B cell (primary cell): ENCODE results near the gene AMT. TPM values are rescaled to one million over a fixed set of nuclear protein-coding genes. Genes with fewer than 3 reads are reported as not detected.
A peak's percentile ranks its signal among the peaks of the same experiment; 100 is the strongest.

Experiments used
- ATAC-seq: fragments of 200-7000 bp; cut with Tn5 transposase; one replicate; pipeline ENCODE4 v1.10.0; 2021; ENCODE audit warnings: low read depth, mild to moderate bottlenecking, moderate number of reproducible peaks, moderate library complexity
- CTCF ChIA-PET: fragments of 350-600 bp; sonication (Branson Sonifier 250); formaldehyde crosslinking; loops from one replicate; lab custom pipeline; 2021; ENCODE audit warnings: antibody characterized with exemption, inconsistent platforms; lab: Charles Lee
- POLR2A ChIA-PET: fragments of 350-600 bp; sonication (Branson Sonifier 250); formaldehyde crosslinking; loops from one replicate; lab custom pipeline; 2021; ENCODE audit warnings: antibody characterized with exemption; lab: Charles Lee
- DNase-seq: peaks from one replicate; pipeline ENCODE4 v3.0.0; 2013
- H2AFZ ChIP-seq: 2 replicates; pipeline ENCODE4 v1.6.1; 2012; ENCODE audit warnings: mild to moderate bottlenecking, low read depth, low read length; ENCODE audit not compliant: insufficient read depth, poor library complexity, severe bottlenecking
- H3K27ac ChIP-seq, 2 donors: 1 replicate in 1 of 2; 2 replicates in 1 of 2; pipeline ENCODE4 v1.5.1; 2012 to 2013; ENCODE audit warnings: low read length in 2 of 2, mild to moderate bottlenecking in 2 of 2, moderate library complexity in 1 of 2
- H3K27me3 ChIP-seq, 4 experiments: fragments of 200-600 bp in 1 of 4; sonication (generic) in 1 of 4; replicated peaks in 1 of 4; 1 replicate in 2 of 4; 2 replicates in 2 of 4; pipeline versions ENCODE4 v1.6.1 to v1.7.0; 2013 to 2016; ENCODE audit warnings: low read length in 3 of 4, mild to moderate bottlenecking in 2 of 4, mixed read lengths in 1 of 4, moderate library complexity in 1 of 4; ENCODE audit not compliant: insufficient read depth in 4 of 4, control insufficient read depth in 3 of 4; ENCODE audit errors: control extremely low read depth in 1 of 4
- H3K36me3 ChIP-seq, 2 experiments: replicated peaks in 1 of 2; 1 replicate in 1 of 2; 2 replicates in 1 of 2; pipeline versions ENCODE4 v1.6.1 to v1.7.1; 2013; ENCODE audit warnings: low read length in 1 of 2; ENCODE audit not compliant: insufficient read depth in 2 of 2, control insufficient read depth in 1 of 2; ENCODE audit errors: control extremely low read depth in 1 of 2, extremely low read depth in 1 of 2
- H3K4me1 ChIP-seq, 2 donors: fragments of 200-600 bp in 1 of 2; sonication (generic) in 1 of 2; 1 replicate in 1 of 2; 2 replicates in 1 of 2; pipeline versions ENCODE4 v1.5.1 to v1.6.1; 2013 to 2017; ENCODE audit warnings: low read length in 2 of 2; ENCODE audit not compliant: control insufficient read depth in 2 of 2, insufficient read depth in 2 of 2
- H3K4me2 ChIP-seq: replicated peaks from 2 replicates; pipeline ENCODE3; 2012; ENCODE audit warnings: mild to moderate bottlenecking, low read depth, low read length; ENCODE audit not compliant: poor library complexity, severe bottlenecking
- H3K4me3 ChIP-seq, 5 experiments: fragments of 200-600 bp in 1 of 5; sonication (generic) in 1 of 5; 1 replicate in 3 of 5; 2 replicates in 2 of 5; pipeline versions ENCODE4 v1.5.1 to v1.7.0; 2011 to 2016; ENCODE audit warnings: low read length in 4 of 5, mild to moderate bottlenecking in 4 of 5, low read depth in 2 of 5, control low read depth in 1 of 5, moderate library complexity in 1 of 5; ENCODE audit not compliant: insufficient read depth in 1 of 5; ENCODE audit errors: control extremely low read depth in 1 of 5, extremely low read depth in 1 of 5
- H3K79me2 ChIP-seq: fragments of 200-600 bp; sonication (generic); one replicate; pipeline ENCODE4 v1.6.0; 2016; ENCODE audit warnings: low read length; ENCODE audit not compliant: control insufficient read depth, insufficient read depth
- H3K9ac ChIP-seq: fragments of 200-600 bp; sonication (generic); 2 replicates; pipeline ENCODE4 v1.6.1; 2017; ENCODE audit warnings: mild to moderate bottlenecking, low read length, moderate library complexity
- H3K9me3 ChIP-seq, 3 donors: one replicate each; pipeline versions ENCODE4 v1.6.1 to v1.7.1; 2013; ENCODE audit warnings: low read length in 2 of 3; ENCODE audit not compliant: control insufficient read depth in 2 of 3, insufficient read depth in 1 of 3; ENCODE audit errors: control extremely low read depth in 1 of 3
- H4K20me1 ChIP-seq: 2 replicates; pipeline ENCODE4 v1.6.0; 2012; ENCODE audit warnings: mild to moderate bottlenecking, low read length; ENCODE audit not compliant: insufficient read depth, control insufficient read depth, poor library complexity, severe bottlenecking
- H3K27ac Mint-ChIP-seq: one replicate; pipeline ENCODE4 v1.8.0; 2021; ENCODE audit warnings: mixed read lengths
- H3K27me3 Mint-ChIP-seq: one replicate; pipeline ENCODE4 v1.8.0; 2021; ENCODE audit warnings: mixed read lengths
- H3K4me1 Mint-ChIP-seq: one replicate; pipeline ENCODE4 v1.8.0; 2021; ENCODE audit warnings: mixed read lengths
- H3K4me3 Mint-ChIP-seq: one replicate; pipeline ENCODE4 v1.8.0; 2021; ENCODE audit warnings: mixed read lengths
- H3K9me3 Mint-ChIP-seq: one replicate; pipeline ENCODE4 v1.8.0; 2022; ENCODE audit warnings: mixed read lengths; ENCODE audit not compliant: insufficient read depth
- CTCF ChIP-seq: fragments of 200-600 bp; IDR thresholded peaks from one replicate; pipeline ENCODE4 v1.8.0; 2022; ENCODE audit warnings: antibody characterized with exemption, mild to moderate bottlenecking
- EZH2 ChIP-seq: IDR thresholded peaks from 2 replicates; pipeline ENCODE4 v1.6.1; 2012; ENCODE audit warnings: borderline replicate concordance, low read depth, mild to moderate bottlenecking, moderate library complexity, low read length; ENCODE audit not compliant: insufficient read depth, poor library complexity, severe bottlenecking
- WGBS: methylation state at CpG from one replicate; pipeline ENCODE4 v1.1.5; 2013; ENCODE audit warnings: missing lambda C conversion rate; ENCODE audit not compliant: insufficient coverage; 5-methylcytosine and 5-hydroxymethylcytosine counted together
- intact Hi-C: fragments of 100-400 bp; cut with micrococcal nuclease; formaldehyde crosslinking; loops from one replicate; pipeline ENCODE4 v1.10.0; 2022
- polyA plus RNA-seq: library from polyadenylated mRNA; depleted of rRNA; stranded (reverse); fragments of >200 nt; gene quantifications from 2 replicates; pipeline ENCODE4 v1.2.3, GENCODE V29; 2012
- total RNA-seq, 2 donors: library from RNA; stranded (reverse); fragments of 120-200 nt in 1 of 2; gene quantifications; 1 replicate in 1 of 2; 2 replicates in 1 of 2; pipeline versions ENCODE4 v1.2.3 to v1.2.4, GENCODE V29; 2013 to 2022

The AMT gene
- total and polyA plus RNA-seq, 2 donors (not counting 1 experiment from before 2014, with no cell fraction given), result 14.0 to 44.0 TPM

DNA sequence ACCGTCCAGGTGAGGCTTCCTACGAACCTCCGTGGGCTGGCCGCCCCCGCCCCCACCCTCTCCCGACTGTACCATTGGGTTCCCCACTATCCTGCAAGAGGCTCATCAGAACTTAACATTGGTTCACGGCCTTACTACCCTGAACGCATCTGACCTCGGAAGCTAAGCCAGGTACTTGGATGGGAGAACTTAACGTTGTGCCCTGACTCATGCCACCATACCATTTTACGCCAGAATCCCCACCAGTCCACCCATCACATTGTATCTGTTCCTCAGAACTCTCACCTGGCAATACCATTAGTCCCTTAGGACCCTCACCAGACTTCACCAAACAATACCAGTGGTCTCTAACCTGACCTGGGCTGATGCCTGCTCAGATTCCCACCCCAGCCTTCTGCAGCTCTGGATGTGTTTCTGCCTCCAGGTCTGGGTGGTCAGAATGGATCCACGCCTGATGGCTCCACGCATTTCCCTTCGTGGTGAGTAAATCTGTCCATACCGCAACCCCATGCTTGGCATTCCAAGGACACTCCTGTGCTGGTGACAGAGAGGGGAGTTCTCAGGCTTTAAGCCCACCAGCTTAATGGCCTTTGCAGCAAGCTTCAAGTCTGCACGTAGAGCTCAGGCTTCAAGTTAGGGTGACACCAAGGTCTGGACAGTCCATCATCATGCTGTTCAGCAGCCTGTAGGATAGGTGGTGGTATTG, 9.5 kb downstream of the AMT start:
- Histone ChIP-seq H3K79me2 (peaks cover 65% of the 10 kb centered on the region), H3K27ac (peak overlapping the region; percentile 90 to 97), H4K20me1 (peaks cover 38% of the 10 kb centered on the region), H2AFZ (peak overlapping the region; percentile 68), H3K27me3 (no peaks in the 10 kb centered on the region), H3K4me1 (peaks cover 72 to 83% of the 10 kb centered on the region in 2 donors), H3K4me3 (peak overlapping the region; percentile 74 to 95 (median 79)), H3K9ac (peak overlapping the region; percentile 95), H3K9me3 (no peaks in the 10 kb centered on the region), H3K36me3 (peaks cover 0 to 17% of the 10 kb centered on the region in 2 experiments), H3K4me2 (peak overlapping the region; percentile 87)
- intact Hi-C loops, result loop anchor here (1.0 to 5.0 kb wide), 6 partner anchors 17 to 318 kb away; partner anchors contain the start of genes APEH, DAG1, NICN1 and QRICH1
- ChIA-PET POLR2A (interaction anchor here (0.6 to 3.0 kb wide), 7 partner anchors 15 to 75 kb away, joined by 3 to 45 read pairs (median 8); partner anchors contain the start of genes DAG1, GPX1, NICN1 and USP4), CTCF (interaction anchor here (0.6 to 3.9 kb wide), 6 partner anchors 11 to 241 kb away, joined by 3 to 23 read pairs (median 4); partner anchors contain the start of genes KLHDC8B and USP4)
- no peak for DNase-seq
- H3K4me1 Mint-ChIP-seq, result peaks cover 76% of the 10 kb centered on the region
- TF ChIP-seq CTCF (no peak), EZH2 (no peak)
- WGBS, result 33% methylated on average over 16 of the region's 16 CpGs
- H3K27ac Mint-ChIP-seq, result peak overlapping the region; percentile 96
- no peaks in the 10 kb centered on the region for H3K27me3 Mint-ChIP-seq
- no peaks in the 10 kb centered on the region for H3K9me3 Mint-ChIP-seq
- ATAC-seq, result no peak
- H3K4me3 Mint-ChIP-seq, result peak overlapping the region; percentile 85
